ENCODE measurements around the gene ADAP1.

The ADAP1 gene

DNA sequence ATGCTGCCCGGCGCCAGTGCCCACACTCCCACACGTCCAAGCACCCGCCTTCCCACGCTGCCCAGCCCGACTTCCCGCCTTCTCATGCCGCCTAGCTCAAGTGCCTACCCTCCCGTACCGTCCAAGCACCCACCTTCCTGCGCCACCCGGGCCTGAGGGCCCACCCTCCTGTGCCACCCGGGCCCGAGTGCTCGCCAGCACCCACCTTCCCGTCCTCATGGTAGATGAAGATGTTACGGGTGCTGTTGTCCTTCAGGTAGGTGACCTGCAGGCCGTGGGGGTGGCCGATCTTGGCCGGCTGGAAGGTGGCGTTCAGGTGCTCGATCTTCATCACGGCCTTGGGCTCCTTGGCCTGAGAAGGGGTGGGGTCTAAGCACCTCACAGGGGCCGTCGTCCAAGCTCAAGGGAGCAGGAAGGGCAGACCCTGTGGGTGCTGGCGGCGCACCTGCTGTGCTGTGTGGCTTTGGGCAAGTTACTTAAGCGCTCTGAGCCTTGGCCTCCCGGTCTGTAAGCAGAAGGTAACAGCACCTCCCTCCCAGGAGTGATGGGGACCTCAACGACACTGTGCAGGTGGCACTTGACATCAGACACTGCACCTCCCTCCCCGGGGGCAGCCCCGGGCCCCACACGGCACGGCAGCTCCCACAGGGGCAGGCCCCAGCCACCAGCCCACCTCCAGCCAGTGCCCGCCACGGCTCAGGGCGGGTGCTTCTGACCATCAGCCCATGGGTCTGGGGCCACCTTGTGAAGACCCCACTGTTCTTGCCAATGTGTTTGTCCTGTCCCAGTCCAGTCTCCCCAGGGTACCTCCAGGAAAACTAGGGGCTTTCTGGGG, 50.3 kb downstream of the ADAP1 start:
- no peak for DNase-seq

DNA sequence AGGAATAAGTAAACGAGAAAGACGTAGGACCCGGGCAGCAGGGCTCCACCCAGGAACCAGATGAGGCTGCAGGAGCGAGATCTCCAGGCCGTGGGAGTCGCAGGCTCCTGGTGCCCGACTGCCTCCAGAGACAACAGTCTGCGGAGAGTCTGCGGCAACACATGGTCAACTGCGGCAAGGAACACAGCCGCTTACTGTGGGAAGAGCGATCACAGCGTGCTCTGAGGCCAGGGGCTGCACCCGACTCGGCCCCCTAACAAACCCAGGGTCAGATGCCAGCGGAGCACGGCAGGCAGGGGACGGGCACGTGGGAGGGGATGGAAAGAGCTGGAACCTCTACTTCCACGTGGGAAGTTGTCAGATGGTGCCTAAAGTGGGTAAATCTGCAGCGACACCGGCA, 51.5 kb downstream of the ADAP1 start:
- DNase-seq = no peak

DNA sequence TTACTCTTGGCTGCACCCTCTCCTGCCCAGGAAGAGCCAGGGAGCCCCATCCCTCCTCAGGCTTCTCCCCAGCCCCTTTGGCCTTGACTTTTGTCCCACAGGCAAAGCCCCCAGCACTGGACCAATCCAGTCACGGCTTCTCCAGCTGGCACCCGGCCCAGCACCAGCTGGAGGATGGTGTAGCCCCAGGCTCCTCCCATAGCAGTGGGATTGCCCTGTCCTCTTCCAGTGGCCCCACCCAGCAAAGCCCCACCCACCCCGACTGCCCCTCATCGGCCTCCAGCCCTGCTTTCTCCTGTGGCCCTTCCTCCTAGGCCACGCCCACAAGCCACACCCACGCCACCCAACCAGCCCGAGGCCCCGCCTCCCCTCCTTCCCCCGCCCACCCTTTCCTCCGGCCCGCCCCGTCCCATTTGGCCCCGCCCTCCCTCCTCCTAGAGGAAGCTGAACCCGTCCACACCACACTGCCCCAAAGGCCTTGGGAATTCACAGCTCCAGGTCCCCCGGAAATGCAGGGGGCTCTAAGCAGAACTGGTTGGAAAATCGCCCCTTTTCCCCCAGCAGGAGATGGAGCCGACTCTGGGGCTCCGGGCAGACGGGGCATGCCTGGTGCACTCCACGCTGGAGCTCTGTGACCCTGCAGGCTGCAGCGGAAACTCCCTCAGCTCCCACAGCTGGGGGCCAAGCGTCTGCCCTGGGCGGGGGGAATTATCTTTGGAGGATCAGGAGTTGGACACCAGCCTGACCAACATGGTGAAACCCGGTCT, 52.9 kb downstream of the ADAP1 start:
- DNase-seq = peak; percentile 65

DNA sequence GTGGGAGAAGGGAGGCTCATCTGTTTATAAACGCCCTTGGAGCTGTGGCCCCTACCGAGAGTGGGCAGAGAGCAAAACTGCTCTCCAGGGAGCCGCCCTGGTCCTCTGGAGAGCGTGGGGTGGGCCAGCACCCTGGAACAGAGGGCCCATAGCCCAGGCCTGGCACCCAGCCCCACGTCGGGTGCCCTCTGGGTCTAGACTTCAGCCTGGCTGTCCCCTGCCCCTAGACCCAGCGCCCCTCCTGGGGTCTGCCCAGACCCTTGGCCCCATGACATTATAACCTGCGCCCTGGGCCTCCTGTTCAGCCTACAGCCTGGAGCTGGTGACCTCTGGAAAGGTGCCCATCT, 53.5 kb downstream of the ADAP1 start:
- DNase-seq = no peak

DNA sequence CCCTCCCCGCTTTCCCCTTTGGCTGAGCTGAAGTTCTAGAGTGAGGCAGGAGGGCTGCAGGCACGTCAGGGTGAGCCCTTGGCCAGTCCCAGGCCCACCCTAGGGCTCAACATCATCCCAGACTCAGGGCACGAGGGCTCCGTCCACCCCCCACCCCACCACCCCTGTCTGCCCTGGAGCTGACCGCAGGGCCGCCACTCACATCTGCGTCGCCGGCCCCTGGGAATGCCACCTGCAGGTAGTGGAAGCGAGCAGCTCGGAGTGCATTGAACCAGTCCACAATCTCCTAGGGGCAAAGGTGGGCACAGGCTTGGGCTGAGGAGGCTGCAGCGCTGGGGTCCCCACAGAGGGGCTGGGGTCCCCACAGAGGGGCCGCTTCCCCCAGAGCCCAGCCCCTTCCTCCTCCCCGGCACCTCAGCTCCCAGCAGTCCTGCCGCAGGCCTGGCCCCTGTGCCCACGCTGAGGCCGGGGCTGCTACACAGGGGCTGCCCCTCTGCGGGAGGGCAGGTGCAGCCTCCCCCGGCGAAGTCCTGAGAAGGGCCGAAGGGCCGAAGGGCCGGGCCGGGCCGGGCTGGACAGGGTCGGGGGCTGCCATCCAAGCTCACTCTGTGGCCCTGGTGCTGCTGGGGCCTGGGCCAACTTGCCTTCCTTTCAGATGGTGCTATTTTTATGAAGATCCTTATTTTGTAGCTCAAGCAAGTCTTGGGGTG, 54.0 kb downstream of the ADAP1 start:
- DNase-seq = no peak

DNA sequence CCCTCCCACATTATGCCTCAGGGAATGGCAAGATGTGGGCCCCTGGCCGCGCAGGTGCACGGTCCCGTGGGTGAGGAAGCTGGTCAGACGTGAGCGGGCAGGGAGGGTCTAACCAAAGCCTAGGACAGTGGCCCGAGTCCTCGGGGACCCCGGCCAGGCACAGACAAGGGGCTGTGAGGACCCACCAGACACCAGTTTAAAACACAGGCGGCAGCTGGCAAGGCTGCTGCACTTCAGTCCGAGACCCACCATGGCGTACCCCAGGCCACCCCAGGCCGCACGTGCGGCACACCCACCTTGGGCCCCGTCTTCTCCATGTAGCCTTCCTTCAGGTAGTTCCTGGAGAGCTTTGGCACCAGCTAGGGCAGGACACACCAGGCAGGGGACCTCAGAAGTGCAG, 54.7 kb downstream of the ADAP1 start:
- DNase-seq = no peak

DNA sequence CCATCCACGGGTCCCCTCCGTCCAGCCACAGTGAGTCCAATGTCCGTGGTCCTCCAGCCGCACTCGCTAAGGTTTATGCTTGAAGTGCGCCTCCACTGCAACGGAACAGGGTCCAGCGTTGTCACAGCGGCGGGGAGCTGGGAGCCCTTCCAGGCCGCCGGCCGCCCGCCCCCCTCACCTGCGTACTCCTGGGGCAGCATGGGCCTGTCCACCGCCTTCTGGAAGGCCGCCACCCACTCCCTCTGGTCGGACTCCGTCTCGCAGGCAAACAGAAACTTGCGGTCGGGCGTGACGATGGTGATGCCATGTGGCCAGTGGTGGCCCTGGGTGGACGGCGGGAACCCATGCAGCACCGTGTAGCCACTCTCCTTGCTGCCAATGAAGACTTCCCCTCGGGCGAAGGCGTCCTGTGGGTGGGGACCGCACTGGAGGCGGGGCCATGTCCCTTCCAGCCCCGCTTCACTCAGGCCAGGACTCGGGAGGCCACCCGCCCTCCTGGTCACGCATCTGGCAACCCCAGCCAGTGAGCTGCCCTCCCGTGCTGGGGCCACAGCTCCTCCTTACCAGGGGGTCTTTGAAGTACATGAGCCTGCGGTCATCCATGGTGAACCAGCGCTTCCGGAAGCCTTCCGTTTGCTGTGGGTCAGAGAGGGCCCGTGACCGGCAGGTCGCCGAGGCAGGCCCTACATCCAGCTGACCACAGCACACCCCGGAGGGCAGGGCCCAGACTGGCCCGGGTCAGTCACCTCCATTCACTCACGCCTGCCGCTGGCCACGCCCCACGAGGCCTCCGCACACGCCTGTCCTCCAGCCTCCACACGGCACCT, 55.4 kb downstream of the ADAP1 start:
- DNase-seq = no peak

DNA sequence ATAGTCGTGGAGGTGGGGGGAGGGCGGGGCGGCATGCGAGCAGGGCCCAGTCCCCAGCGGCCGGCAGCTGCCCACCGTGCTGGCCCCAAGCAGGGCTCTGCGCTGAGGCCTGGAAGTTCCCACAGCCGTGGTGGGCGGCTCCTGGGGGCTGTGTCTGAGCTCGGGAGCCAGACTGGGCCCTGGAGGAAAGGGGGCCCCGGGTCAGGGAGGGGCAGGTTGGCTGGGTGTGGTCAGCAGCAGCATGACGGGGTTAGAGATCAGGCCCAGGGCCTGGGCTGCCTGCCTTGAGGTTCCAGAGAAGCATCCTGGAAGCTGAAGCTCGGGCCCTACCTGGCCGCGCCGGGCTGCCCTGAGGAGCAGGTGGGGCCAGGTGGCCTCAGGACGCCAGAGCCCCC, 56.0 kb downstream of the ADAP1 start:
- DNase-seq = no peak

DNA sequence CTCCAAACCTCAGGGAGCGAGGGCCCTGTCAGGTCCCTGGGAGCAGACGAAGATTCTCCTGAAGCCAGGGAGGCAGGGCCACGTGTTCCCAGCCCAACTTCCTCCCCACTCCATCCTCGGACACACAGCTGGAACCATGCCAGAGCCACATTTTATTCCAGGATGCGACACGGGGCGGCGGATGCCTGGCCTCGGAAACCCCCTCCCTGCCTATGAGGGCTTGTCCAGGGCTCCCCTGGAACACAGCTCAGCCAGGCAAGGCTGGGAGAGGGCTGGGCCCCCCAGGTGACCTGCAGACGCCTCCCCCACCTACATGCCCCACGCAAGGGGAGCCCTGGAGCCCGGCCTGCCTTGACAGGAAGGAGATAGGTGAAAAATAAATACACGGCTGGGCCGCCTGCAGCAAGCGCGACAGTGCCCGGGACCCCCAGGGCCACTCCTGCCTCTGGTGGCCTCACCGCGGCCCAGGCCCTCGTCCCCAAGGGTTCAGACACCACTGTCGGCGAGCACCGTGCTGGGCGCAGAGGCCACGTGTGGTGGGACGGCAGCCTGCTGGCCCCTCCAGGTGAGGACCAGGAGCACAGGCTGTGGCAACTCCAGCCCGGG, 56.6 kb downstream of the ADAP1 start:
- no peak for DNase-seq

DNA sequence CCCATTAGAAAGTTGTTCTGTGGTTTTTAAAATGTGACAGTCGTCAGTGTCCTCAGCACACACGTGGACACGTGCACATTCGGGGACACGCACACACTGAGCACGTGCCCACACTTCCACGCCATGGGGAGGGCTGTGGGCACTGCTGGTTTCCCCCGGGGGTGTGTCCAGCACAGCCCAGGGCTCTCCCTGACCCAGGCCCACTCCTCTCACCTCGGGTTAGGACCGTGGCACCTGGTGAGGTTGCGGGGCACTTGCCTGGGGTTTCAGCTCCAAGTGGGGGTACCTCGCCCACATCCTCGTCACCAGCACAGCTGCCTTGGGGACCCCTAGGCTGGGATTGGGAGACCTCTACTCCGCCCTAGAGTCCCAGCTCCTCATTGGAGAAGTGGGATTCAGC, 57.4 kb downstream of the ADAP1 start:
- DNase-seq = no peak

DNA sequence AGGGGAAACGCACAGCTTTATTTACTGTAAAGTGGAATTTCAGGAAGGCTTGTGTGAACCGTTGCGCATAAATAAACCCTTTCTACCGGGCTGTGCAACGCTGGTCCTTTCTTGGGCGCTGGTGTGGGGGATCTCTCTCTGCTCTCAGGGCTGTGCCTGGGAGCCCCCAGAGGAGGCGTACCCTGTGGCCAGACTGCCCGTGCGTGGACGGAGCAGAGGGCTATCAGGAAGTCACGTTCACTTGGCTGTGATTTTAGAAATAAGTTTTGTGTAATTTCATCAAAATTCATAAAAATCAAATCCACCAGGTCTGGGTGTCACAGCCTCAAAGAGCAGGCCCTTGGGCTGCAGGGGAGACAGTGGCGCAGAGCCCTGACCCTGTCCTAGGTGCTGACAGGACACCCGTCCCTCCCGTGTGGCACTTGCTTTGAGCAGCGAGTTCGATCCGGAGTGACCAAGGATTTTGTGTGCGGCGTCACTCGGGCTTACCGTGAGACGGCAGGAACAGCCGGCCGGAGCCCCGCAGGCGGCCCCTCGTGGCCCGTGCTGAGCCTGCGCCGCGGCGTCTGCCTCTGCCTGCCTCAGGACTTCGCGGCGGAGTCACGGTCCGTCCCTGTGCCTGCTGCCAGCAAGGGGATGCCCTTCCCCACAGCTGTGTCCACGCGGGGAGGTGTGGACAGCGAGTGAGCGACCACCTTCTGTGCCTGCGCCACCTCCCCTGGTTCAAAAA, 58.0 kb downstream of the ADAP1 start:
- no peak for DNase-seq

DNA sequence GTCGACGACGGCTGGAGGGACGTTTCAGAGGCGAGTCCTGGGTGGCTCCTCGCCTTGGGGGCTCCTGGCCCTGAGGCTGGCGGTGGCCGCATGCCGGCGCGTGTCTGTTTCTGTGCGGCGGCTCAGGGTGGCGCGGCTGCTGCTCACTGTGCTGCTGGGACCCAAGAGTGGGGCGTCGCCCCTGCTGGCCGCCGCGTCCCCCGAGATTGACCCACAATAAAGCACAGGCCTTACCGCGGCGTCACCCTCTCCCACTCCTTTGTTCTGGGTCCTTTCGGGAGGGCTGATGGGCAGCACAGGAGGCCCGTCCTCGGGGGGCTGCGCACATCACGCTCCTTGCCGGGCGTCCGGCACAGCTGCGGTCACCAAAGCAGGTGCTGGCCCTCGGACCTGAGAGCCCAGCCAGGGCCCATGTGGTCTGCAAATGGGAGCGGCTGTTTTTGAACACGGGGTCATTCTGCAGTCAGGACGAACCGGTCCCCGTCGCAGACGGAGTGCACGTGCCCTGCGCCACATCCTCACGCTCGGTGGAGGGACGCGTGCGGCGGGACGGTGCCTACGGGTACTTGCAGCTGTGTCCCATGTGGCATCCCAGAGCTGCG, 58.9 kb downstream of the ADAP1 start:
- DNase-seq = no peak

DNA sequence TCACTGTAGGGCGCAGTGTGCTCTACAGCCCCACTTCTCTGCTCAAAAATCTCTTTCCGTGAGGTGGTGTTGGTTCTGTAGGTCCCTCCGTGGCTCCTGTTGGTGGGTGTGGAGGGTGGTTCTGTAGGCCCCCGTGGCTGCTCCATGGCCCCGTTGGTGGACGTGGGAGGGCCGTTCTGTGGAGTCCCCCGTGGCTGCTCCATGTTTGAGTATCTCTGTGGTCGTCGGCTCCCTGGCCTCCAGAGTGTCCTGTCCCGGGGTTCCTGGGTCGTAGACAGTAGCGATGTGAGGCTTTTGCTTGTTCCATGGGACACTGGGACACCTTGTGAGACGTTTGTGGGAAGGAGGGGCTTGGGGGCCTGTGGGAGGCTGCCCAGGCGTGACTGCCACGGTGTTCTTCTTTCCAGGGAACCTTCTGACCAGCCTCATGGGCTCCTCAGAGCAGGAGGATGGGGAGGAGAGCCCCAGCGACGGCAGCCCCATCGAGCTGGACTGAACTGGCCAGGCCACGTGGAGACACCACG, 59.5 kb downstream of the ADAP1 start:
- no peak for DNase-seq

DNA sequence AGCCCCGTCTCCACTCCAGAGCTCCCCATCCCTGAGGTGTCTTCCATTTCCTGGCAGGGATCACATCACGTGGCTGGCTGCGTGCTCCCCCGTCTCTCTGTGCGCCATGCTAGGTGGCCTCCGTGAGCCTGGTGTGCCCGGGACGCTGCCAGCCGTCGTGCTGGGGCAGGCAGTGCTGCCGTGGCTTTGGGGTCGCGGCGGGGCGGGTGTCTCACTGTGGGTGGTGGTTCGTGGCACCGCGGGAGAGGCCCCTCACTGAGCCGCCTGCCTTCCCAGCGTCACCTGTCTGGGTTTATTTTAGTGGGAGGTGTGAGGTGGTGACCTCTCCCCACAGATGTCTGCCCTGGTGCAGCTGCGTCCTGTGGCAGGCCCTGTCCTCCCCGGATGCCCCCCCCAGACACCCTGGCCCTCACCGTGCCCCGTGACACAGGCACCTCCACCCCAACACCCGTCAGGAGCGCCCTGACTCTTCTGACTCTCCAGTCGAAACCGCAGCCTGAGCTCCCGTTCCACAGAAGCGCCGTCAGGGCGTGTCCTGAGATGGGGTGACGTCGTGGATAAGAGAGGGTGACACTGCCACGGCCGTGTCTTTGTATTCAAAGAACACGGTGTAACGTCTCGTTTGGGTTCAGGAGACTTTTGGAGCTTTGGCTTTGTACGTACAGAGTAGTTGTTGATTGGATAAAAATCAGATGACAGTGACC, 60.2 kb downstream of the ADAP1 start:
- no peak for DNase-seq

DNA sequence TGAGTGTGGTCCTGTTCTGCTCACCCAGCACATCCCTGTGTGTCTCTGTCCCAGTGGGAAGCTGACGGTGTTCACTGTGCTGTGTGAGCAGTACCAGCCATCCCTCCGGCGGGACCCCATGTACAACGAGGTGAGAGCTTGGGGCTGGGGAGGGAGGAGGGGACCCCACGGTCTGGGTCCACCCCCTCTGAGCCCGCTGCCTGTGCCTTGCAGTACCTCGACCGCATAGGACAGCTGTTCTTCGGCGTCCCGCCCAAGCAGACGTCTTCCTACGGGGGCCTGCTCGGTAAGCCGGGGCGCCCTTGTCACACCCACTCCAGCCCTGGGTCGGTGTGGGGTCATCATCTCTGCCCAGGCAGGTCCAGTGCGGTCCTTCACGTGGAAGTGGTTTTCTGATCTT, 60.8 kb downstream of the ADAP1 start:
- DNase-seq = no peak

DNA sequence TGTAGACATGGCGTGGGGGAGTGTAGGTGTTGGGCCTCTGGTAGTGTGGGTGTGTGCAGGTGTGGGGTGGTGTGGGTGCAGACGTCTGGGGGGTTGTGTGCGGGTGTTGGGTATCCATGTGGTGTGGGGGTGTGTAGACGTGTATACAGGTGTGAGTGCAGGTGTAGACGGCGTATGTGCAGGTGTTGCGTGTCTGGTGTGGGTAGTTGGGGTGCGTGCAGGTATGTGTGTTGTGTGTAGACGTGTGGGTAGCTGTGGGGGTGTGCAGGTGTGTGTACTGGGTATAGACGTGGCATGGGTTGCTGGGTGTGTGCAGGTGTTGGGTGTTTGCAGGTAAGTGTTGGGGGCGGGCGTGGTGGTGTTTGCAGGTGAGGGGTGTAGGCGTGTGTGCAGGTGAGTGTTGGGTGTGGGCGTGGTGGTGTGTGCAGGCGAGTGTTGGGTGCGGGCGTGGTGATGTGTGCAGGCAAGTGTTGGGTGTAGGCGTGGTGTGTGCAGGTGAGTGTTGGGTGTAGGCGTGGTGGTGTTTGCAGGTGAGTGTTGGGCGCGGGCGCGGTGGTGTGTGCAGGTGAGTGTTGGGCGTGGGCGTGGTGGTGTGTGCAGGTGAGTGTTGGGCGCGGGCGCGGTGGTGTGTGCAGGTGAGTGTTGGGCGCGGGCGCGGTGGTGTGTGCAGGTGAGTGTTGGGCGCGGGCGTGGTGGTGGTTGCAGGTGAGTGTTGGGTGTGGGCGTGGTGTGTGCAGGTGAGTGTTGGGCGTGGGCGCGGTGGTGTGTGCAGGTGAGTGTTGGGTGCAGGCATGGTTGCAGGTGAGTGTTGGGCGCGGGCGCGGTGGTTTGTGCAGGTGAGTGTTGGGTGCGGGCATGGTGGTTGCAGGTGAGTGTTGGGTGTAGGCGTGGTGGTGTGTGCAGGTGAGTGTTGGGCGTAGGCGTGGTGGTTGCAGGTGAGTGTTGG, 61.6 kb downstream of the ADAP1 start:
- no peak for DNase-seq

DNA sequence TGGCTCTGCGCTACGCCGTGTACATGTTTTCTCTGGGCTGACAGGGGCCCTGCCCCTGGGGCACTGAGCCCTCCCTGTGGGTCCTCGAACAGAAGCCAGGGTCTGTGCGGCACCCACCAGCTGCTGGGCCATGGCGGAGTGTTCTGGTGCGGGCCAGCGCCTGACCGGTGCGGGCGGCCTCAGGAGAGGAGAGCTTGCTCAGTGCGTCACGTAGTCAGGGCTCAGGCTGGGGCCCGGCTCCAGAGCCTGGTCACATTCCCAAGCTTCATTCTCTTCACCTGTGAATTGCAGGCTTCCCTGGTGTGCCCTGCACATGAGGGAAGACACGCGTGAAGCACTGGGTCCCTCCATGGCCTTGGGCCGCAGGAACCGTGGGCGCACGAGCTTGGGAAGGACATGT, 62.7 kb downstream of the ADAP1 start:
- no peak for DNase-seq

DNA sequence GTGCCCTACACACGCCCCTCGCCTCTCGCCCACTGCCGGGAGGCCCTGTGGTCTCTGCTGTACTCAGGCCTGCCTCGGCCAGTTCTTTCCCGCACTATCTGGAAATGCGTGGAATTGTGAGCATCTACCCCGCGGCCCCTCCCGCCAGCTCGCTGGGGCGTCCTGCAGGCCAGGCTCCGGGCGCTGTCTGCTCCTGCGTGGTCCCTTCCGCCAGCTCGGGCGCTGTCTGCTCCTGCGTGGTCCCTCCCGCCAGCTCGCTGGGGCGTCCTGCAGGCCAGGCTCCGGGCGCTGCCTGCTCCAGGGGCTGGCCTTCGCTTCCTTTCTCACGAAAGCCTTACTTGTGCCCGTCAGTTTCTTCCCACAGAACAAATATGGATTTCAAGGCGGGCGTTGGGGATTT, 63.2 kb downstream of the ADAP1 start:
- DNase-seq = no peak

DNA sequence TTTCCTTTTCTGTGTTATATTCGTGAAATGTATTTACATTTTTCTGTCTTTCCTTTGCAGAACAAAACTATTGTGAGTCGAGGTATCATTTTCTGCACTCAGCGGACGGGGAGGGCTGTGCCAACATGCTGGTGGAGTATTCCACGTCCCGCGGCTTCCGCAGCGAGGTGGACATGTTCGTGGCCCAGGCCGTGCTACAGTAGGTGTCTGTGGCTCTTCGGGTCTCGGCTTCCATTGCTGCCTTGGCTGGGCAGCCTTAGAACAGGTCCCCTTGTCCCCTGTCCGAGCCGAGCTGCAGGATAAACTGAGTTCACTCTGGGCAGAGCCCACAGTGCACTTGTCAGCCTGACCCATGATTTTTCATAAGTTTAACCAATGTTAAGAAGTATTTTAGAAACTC, 63.6 kb downstream of the ADAP1 start:
- no peak for DNase-seq
